ENCODE measurements around the gene CTSC. TPM values are rescaled to one million over a fixed set of nuclear protein-coding genes. Genes with fewer than 3 reads are reported as not detected.
"Not testable (repeated sequence)": the region's sequence is repeated elsewhere in the genome, so short reads cannot be mapped to it uniquely, and the experiment has no call there.

The CTSC gene
- total and polyA plus RNA-seq, 2 donors (not counting 1 experiment from before 2014, with no cell fraction given), result 18.7 to 18.8 TPM

GRCh38 chr11:88246696-88247095 lies 90.8 kb downstream of the CTSC start:
- H3K27ac Mint-ChIP-seq, result no peak overlapping the region
- H3K9me3 ChIP-seq (ENCODE audit: control extremely low read depth in 1 of 3, control insufficient read depth in 2 of 3, insufficient read depth in 1 of 3, low read length in 2 of 3), result no peaks in the 10 kb centered on the region
- ATAC-seq (ENCODE audit: low read depth) (no peak), DNase-seq (no peak)
- H3K9me3 Mint-ChIP-seq (ENCODE audit: insufficient read depth), result peaks cover 3% of the 10 kb centered on the region
- intact Hi-C loops (cut with micrococcal nuclease), result no loop called here
- H3K4me1 Mint-ChIP-seq, result no peaks in the 10 kb centered on the region
- no peak overlapping the region for H3K4me2 ChIP-seq (replicated peaks; ENCODE audit: low read depth, low read length, poor library complexity, severe bottlenecking)
- no peaks in the 10 kb centered on the region for H3K27me3 Mint-ChIP-seq
- CTCF ChIA-PET, result no interaction called here
- no peaks in the 10 kb centered on the region for H3K27me3 ChIP-seq (replicated peaks in 1 of 4; ENCODE audit: control extremely low read depth in 1 of 4, control insufficient read depth in 3 of 4, insufficient read depth in 4 of 4, low read length in 3 of 4)
- H3K4me1 ChIP-seq (ENCODE audit: control insufficient read depth in 2 of 2, insufficient read depth in 2 of 2, low read length in 2 of 2), result no peaks in the 10 kb centered on the region
- POLR2A ChIA-PET, result no interaction called here
- no peak overlapping the region for H3K27ac ChIP-seq (ENCODE audit: low read length in 2 of 2)
- no peak for TF ChIP-seq EZH2 (IDR thresholded peaks at IDR 0.05; ENCODE audit: borderline replicate concordance, insufficient read depth, low read depth, low read length, poor library complexity, severe bottlenecking)
- no peak for TF ChIP-seq CTCF (IDR thresholded peaks at IDR 0.05)
- no peaks in the 10 kb centered on the region for H3K36me3 ChIP-seq (replicated peaks in 1 of 2; ENCODE audit: control extremely low read depth in 1 of 2, control insufficient read depth in 1 of 2, extremely low read depth in 1 of 2, insufficient read depth in 2 of 2, low read length in 1 of 2)
- H4K20me1 ChIP-seq (ENCODE audit: control insufficient read depth, insufficient read depth, low read length, poor library complexity, severe bottlenecking), result no peaks in the 10 kb centered on the region
- no peak overlapping the region for H3K9ac ChIP-seq (ENCODE audit: low read length)
- no peak overlapping the region for H3K4me3 ChIP-seq (ENCODE audit: control extremely low read depth in 1 of 5, extremely low read depth in 1 of 5, insufficient read depth in 1 of 5, low read depth in 2 of 5, low read length in 4 of 5)
- 100% methylated on average over 2 of the region's 3 CpGs for WGBS (ENCODE audit: insufficient coverage)
- no peaks in the 10 kb centered on the region for H3K79me2 ChIP-seq (ENCODE audit: control insufficient read depth, insufficient read depth, low read length)
- no peak overlapping the region for H3K4me3 Mint-ChIP-seq
- no peak overlapping the region for H2AFZ ChIP-seq (ENCODE audit: insufficient read depth, low read depth, low read length, poor library complexity, severe bottlenecking)

- not testable (repeated sequence) for ATAC-seq (ENCODE audit: low read depth); H3K9ac ChIP-seq (ENCODE audit: low read length)
- no CpG with 5 or more reads among the region's 2 CpGs for WGBS (ENCODE audit: insufficient coverage)
Measured at GRCh38 chr11:88245576-88245975, 92.0 kb downstream of the CTSC start.

More at GRCh38 chr11:88245576-88245975, 92.0 kb downstream of the CTSC start:
- H3K4me1 ChIP-seq (ENCODE audit: control insufficient read depth in 2 of 2, insufficient read depth in 2 of 2, low read length in 2 of 2); H3K79me2 ChIP-seq (ENCODE audit: control insufficient read depth, insufficient read depth, low read length); H3K4me3 Mint-ChIP-seq; CTCF ChIA-PET; H4K20me1 ChIP-seq (ENCODE audit: control insufficient read depth, insufficient read depth, low read length, poor library complexity, severe bottlenecking); POLR2A ChIA-PET; H3K27ac Mint-ChIP-seq; H3K4me3 ChIP-seq (ENCODE audit: control extremely low read depth in 1 of 5, extremely low read depth in 1 of 5, insufficient read depth in 1 of 5, low read depth in 2 of 5, low read length in 4 of 5); H2AFZ ChIP-seq (ENCODE audit: insufficient read depth, low read depth, low read length, poor library complexity, severe bottlenecking); H3K4me1 Mint-ChIP-seq; H3K27me3 Mint-ChIP-seq; H3K27me3 ChIP-seq (replicated peaks in 1 of 4; ENCODE audit: control extremely low read depth in 1 of 4, control insufficient read depth in 3 of 4, insufficient read depth in 4 of 4, low read length in 3 of 4); H3K36me3 ChIP-seq (replicated peaks in 1 of 2; ENCODE audit: control extremely low read depth in 1 of 2, control insufficient read depth in 1 of 2, extremely low read depth in 1 of 2, insufficient read depth in 2 of 2, low read length in 1 of 2); H3K9me3 Mint-ChIP-seq (ENCODE audit: insufficient read depth); H3K9me3 ChIP-seq (ENCODE audit: control extremely low read depth in 1 of 3, control insufficient read depth in 2 of 3, insufficient read depth in 1 of 3, low read length in 2 of 3); intact Hi-C loops (cut with micrococcal nuclease); DNase-seq; H3K4me2 ChIP-seq (replicated peaks; ENCODE audit: low read depth, low read length, poor library complexity, severe bottlenecking); H3K27ac ChIP-seq (ENCODE audit: low read length in 2 of 2): not testable (repeated sequence)

Other genes with a start within 250 kb of the CTSC start
- gene RAB38, start 162.3 kb downstream of the CTSC start, total RNA-seq, result not detected in 2 replicates
- gene RAB38, start 162.3 kb downstream of the CTSC start, polyA plus RNA-seq, result not detected in 2 replicates